Endothelial cell of hepatic sinusoid (primary cell): ENCODE data around the gene SLC7A9.
"Not testable (repeated sequence)": the region's sequence is repeated elsewhere in the genome, so short reads cannot be mapped to it uniquely, and the experiment has no call there.

ENCODE experiments used
- in situ Hi-C: cut with HindIII; loops from 2 replicates; pipeline ENCODE4 v1.10.0; 2017; ENCODE audit warnings: low sequenced_read_pairs

The SLC7A9 gene

DNA sequence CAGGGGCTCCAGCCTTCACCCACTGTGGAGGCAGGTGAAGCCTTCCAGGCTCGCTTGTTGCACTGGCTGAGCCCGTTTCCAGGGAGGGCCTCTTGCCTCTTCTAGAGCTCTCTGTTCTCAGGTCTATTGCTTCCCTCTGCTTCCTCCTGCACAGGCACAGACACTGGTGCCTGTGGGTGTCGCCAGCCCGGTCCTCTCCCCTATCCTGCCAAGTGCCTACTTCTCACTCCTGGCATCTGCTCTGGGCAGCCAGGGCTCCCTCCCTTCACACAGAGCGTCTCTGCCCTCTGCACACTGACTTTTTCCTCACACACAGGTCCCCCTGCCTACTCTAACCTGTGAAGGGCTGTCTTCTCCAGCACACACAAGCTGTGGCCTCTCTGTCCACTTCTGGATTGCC is 60.3 kb downstream of the SLC7A9 start:
- in situ Hi-C loops, result no loop called here

DNA sequence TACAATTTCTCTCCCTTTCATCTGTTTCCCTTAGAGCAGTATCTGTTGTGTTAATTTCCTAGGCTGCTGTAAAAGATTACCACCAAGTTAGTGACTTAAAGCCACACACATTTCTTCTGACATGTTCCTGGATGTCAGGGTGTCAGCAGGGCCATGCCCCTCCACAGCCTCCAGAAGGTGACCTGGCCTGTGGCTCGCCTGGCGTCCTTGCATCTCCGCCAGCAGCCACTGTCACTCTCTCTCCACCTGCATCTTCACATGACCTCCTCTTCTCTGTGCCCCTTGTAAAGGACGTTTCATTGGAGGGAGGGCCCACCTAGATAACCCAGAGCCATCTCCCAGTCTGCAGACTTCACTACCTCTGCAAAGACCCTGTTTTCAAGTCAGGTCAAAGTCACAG is 61.3 kb downstream of the SLC7A9 start:
- in situ Hi-C loops, result no loop called here

DNA sequence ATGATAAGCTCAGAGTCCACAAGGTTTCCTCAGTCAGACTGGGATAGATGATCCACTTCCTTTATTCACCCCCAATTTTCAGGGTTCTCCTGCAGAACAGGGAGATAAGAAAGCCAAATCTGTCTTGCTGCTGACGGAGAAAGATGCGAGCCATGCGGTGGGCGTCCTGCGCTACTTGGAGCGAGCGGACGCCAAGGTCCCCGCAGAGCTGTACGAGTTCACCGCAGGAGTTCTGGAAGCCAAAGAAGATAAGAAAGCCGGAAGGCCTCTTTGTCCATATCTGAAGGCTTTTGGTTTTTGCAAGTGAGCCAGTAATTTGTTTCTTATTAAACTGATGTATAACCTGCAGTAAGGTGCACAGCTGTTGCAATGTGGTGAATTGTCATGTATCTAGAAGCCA is 66.7 kb downstream of the SLC7A9 start:
- in situ Hi-C loops, result no loop called here

DNA sequence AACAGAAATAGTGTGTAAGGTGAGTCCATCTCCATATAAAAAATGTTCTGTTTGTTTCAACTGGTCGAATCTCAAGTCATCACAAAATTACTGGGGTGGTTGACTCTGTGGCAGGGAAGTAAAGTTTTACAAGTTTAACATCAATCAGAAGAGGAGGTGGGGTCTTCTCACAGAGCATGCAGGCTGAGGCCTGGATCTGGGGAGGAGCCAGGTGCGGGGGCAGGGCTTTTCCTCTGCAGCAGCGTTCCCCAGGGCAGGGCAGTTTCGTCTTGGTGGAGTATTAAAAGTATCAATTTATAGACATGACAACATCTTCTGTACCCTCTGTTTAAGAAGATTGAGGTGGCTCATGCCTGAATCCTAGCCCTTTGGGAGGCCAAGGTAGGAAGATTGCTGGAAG is 68.8 kb downstream of the SLC7A9 start:
- in situ Hi-C loops, result no loop called here

DNA sequence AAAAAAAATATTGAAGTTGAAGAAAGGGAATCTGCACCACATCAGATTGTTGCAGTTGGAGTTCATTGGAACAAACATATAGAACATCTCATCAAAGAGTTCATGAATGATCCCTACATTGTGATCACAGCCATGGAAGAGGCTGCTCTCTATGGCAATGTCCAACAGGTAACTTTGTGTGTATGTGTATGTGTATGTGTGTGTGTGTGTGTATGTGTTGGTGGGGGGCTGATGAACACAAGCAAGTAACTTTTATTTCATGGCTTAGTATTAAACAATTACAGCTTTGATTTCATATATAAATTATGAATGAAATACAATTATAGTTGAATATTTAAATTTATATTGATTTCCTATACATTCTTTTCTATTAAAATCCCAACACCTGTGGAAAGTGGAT is 69.4 kb downstream of the SLC7A9 start:
- in situ Hi-C loops, result no loop called here

DNA sequence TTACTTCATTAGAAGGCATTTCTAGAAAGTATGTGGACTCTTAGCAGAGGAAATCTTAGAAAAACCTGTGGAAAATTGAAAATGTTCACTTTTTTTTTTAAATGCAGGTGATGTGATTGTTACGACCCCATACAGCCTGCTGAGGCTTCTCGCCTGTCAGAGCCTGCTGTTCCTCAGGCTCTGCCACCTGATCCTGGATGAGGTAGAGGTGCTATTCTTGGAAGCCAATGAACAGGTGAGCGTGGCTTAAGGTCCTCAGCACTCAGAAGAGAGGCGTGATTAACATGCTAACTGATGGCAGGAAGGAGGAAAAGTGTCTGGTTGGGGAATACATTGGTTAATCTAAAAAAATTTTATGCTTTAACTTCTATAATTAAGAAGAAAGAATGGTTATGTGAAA is 71.4 kb downstream of the SLC7A9 start:
- in situ Hi-C loops, result no loop called here

DNA sequence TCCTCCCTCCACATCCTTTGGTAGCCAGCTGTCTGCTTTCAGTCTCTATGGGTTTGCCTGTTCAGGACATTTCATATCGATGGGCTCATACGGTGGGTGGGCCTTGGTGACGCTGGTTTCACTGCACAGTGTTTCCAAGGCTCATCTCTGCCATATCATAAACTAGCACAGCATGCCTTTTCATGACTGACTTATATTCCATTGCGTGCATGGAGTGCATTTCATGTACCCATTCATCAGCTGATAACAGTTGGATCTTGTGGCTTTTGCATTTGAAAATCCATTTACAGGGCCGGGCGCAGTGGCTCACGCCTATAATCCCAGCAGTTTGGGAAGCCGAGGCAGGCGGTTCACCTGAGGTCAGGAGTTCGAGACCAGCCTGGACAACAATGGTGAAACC is 80.1 kb downstream of the SLC7A9 start:
- in situ Hi-C loops, result no loop called here

DNA sequence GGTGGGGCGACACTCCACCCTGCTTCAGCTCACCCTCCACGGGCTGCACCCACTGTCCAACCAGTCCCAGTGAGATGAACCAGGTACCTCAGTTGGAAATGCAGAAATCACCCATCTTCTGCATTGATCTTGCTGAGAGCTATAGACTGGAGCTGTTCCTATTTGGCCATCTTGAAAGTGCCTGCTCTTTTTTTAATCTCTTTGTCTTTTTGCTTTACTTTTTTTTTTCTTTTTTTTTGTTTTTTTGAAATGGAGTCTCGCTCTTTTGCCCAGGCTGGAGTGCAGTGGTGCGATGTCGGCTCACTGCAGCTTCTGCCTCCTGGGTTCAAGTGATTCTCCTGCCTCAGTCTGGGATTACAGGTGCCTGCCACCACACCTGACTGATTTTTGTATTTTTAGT is 81.7 kb downstream of the SLC7A9 start:
- in situ Hi-C loops, result not testable (repeated sequence)

DNA sequence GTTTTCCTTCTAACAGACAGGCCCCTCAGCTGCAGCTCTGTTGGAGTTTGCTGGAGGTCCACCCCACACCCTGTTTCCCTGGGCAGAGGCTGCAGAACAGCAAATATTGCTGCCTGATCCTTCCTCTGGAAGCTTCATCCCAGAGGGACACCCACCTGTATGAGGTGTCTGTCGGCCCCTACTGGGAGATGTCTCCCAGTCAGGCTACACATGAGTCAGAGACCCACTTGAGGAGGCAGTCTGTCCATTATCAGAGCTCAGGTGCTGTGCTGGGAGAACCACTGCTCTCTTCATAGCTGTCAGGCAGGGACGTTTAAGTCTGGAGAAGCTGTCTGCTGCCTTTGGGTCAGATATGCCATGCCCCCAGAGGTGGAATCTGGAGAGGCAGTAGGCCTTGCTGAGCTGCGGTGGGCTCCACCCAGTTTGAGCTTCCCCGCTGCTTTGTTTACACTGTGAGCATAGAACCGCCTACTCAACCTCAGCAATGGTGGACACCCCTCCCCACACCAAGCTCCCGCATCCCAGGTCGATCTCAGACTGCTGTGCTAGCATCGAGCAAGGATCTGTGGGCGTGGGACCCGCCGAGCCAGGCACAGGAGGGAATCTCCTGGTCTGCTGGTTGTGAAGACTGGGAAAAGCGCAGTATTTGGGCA is 82.3 kb downstream of the SLC7A9 start:
- in situ Hi-C loops, result not testable (repeated sequence)

DNA sequence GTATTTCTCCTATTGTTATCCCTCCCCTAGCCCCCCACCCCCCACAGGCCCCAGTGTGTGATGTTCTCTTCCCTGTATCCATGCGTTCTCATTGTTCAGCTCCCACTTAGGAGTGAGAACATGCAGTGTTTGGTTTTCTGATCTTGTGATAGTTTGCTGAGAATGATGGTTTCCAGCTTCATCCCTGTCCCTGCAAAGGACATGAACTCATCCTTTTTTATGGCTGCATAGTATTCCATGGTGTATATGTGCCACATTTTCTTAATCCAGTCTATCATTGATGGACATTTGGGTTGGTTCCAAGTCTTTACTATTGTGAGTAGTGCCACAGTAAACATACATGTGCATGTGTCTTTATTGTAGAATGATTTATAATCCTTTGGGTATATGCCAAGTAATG is 87.5 kb downstream of the SLC7A9 start:
- in situ Hi-C loops, result not testable (repeated sequence)

DNA sequence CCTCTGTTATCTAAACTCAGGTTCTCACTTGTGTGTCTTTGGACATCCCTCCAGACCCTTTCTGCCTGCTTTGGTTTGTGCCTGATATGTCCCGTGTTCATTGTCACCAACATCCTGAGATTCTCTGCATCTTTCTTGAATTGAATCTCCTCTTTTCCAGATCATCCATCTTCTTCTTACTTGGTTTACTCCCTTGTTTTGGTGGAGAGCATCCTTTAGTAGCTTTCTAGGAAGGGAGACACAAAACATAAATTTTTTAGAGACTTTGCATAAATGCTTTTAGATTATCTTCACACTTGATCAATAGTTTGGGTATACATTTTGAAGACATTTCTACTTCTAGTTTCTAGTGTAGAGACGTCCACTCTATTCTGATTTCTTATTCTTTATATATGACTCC is 88.3 kb downstream of the SLC7A9 start:
- in situ Hi-C loops, result no loop called here
